ENCODE results near the gene CDK11A.

CDK11A gene

GRCh38 chr1:1680031-1680911 is 43.9 kb downstream of the CDK11A start:
- TF ChIP-seq CEBPB (IDR thresholded peaks at IDR 0.05) (no peak), EGR1 (IDR thresholded peaks at IDR 0.05) (no peak), YY1 (IDR thresholded peaks at IDR 0.05; ENCODE audit: low read depth) (no peak), RAD21 (IDR thresholded peaks at IDR 0.05; ENCODE audit: low read depth) (no peak), CREB1 (IDR thresholded peaks at IDR 0.05; ENCODE audit: low read depth) (no peak), REST (IDR thresholded peaks at IDR 0.05; ENCODE audit: low read depth) (no peak), EP300 (IDR thresholded peaks at IDR 0.05; ENCODE audit: borderline replicate concordance) (no peak), TAF1 (IDR thresholded peaks at IDR 0.05; ENCODE audit: low read depth) (no peak), USF1 (IDR thresholded peaks at IDR 0.05) (no peak), NFIC (IDR thresholded peaks at IDR 0.05) (no peak), TEAD4 (IDR thresholded peaks at IDR 0.05) (no peak), TCF12 (IDR thresholded peaks at IDR 0.05; ENCODE audit: low read depth) (no peak)

GRCh38 chr1:1678581-1679380 is 45.4 kb downstream of the CDK11A start:
- TF ChIP-seq TEAD4 (IDR thresholded peaks at IDR 0.05): no peak
- no peak for TF ChIP-seq ZBTB7A (IDR thresholded peaks at IDR 0.05; ENCODE audit: low read depth)
- TF ChIP-seq EP300 (IDR thresholded peaks at IDR 0.05; ENCODE audit: borderline replicate concordance): no peak
- TF ChIP-seq USF1 (IDR thresholded peaks at IDR 0.05): no peak
- TF ChIP-seq TCF12 (IDR thresholded peaks at IDR 0.05; ENCODE audit: low read depth): no peak
- TF ChIP-seq FOXM1 (IDR thresholded peaks at IDR 0.05; ENCODE audit: borderline replicate concordance, low read depth): no peak
- no peak for TF ChIP-seq TAF1 (IDR thresholded peaks at IDR 0.05; ENCODE audit: low read depth)
- TF ChIP-seq EGR1 (IDR thresholded peaks at IDR 0.05): no peak
- TF ChIP-seq YY1 (IDR thresholded peaks at IDR 0.05; ENCODE audit: low read depth): no peak
- TF ChIP-seq REST (IDR thresholded peaks at IDR 0.05; ENCODE audit: low read depth): no peak
- TF ChIP-seq NFIC (IDR thresholded peaks at IDR 0.05): no peak
- no peak for TF ChIP-seq CEBPB (IDR thresholded peaks at IDR 0.05)
- TF ChIP-seq MAX (IDR thresholded peaks at IDR 0.05): no peak

GRCh38 chr1:1677718-1678580 is 46.2 kb downstream of the CDK11A start:
- no peak for TF ChIP-seq TEAD4 (IDR thresholded peaks at IDR 0.05)
- no peak for TF ChIP-seq MAX (IDR thresholded peaks at IDR 0.05)
- TF ChIP-seq NFIC (IDR thresholded peaks at IDR 0.05): no peak
- TF ChIP-seq CEBPB (IDR thresholded peaks at IDR 0.05): no peak
- no peak for TF ChIP-seq EGR1 (IDR thresholded peaks at IDR 0.05)
- no peak for TF ChIP-seq YY1 (IDR thresholded peaks at IDR 0.05; ENCODE audit: low read depth)
- no peak for TF ChIP-seq TAF1 (IDR thresholded peaks at IDR 0.05; ENCODE audit: low read depth)
- no peak for TF ChIP-seq FOXM1 (IDR thresholded peaks at IDR 0.05; ENCODE audit: borderline replicate concordance, low read depth)
- TF ChIP-seq ZBTB7A (IDR thresholded peaks at IDR 0.05; ENCODE audit: low read depth): no peak
- TF ChIP-seq EP300 (IDR thresholded peaks at IDR 0.05; ENCODE audit: borderline replicate concordance): no peak
- no peak for TF ChIP-seq REST (IDR thresholded peaks at IDR 0.05; ENCODE audit: low read depth)
- TF ChIP-seq USF1 (IDR thresholded peaks at IDR 0.05): no peak
- TF ChIP-seq TCF12 (IDR thresholded peaks at IDR 0.05; ENCODE audit: low read depth): no peak
- no peak for TF ChIP-seq RAD21 (IDR thresholded peaks at IDR 0.05; ENCODE audit: low read depth)
- no peak for TF ChIP-seq CREB1 (IDR thresholded peaks at IDR 0.05; ENCODE audit: low read depth)

Measured in Ishikawa (cell line).